SK-N-SH (cell line): ENCODE measurements around the gene TRMT112. TPM values are rescaled to one million over a fixed set of nuclear protein-coding genes. Genes with fewer than 3 reads are reported as not detected.

Source experiments
- CTCF ChIA-PET: fragments of 300-600, 350-600 bp; formaldehyde crosslinking; extraction: SDS; loops from one replicate; lab custom pipeline; 2021; lab: Yijun Ruan, JAX
- POLR2A ChIA-PET: fragments of 350-600 bp; sonication (Branson Sonifier 250); formaldehyde crosslinking; extraction: SDS; loops from one replicate; lab custom pipeline; 2020; ENCODE audit warnings: antibody characterized with exemption, inconsistent platforms; lab: Yijun Ruan, JAX
- DNase-seq: peaks from one replicate; pipeline ENCODE4 v3.0.0; 2012
- H2AFZ ChIP-seq: fragments of 200-600 bp; sonication (generic); 2 replicates; pipeline ENCODE4 v1.8.1; 2016; ENCODE audit warnings: antibody characterized with exemption, mild to moderate bottlenecking, low read depth
- H3F3A ChIP-seq: fragments of 200-600 bp; sonication (generic); replicated peaks from 2 replicates; pipeline ENCODE3; 2016; ENCODE audit warnings: antibody characterized with exemption, mild to moderate bottlenecking; ENCODE audit not compliant: insufficient read depth
- H3K27ac ChIP-seq, 2 experiments: fragments of 200-500 bp in 1 of 2; fragments of 200-600 bp in 1 of 2; sonication (Bioruptor generic) in 1 of 2; sonication (generic), shearing (Covaris generic) in 1 of 2; 2 replicates each; pipeline versions ENCODE4 v1.5.1 to v1.6.1; 2014 to 2016; ENCODE audit warnings: low read depth in 2 of 2, inconsistent platforms in 1 of 2, low read length in 1 of 2, mild to moderate bottlenecking in 1 of 2, mixed read lengths in 1 of 2
- H3K27me3 ChIP-seq: fragments of 200-600 bp; sonication (generic), shearing (Covaris generic); 2 replicates; pipeline ENCODE4 v1.6.1; 2016; ENCODE audit warnings: mixed run types; ENCODE audit not compliant: insufficient read depth
- H3K36me3 ChIP-seq, 2 experiments: fragments of 200-500 bp in 1 of 2; fragments of 200-600 bp in 1 of 2; sonication (Bioruptor generic) in 1 of 2; sonication (generic) in 1 of 2; replicated peaks in 1 of 2; 2 replicates each; pipeline versions ENCODE3 to v1.5.1; 2014 to 2016; ENCODE audit warnings: low read length in 1 of 2, mild to moderate bottlenecking in 1 of 2; ENCODE audit not compliant: insufficient read depth in 2 of 2, control insufficient read depth in 1 of 2
- H3K4me1 ChIP-seq, 2 experiments: fragments of 200-500 bp in 1 of 2; fragments of 200-600 bp in 1 of 2; sonication (Bioruptor generic) in 1 of 2; sonication (generic), shearing (Covaris generic) in 1 of 2; 2 replicates each; pipeline versions ENCODE4 v1.5.1 to v1.6.1; 2014 to 2016; ENCODE audit warnings: low read depth in 1 of 2, low read length in 1 of 2, mixed run types in 1 of 2; ENCODE audit not compliant: insufficient read depth in 2 of 2, control insufficient read depth in 1 of 2
- H3K4me2 ChIP-seq: fragments of 200-600 bp; sonication (generic), shearing (Covaris generic); 2 replicates; pipeline ENCODE4 v1.6.1; 2017; ENCODE audit warnings: mixed run types
- H3K4me3 ChIP-seq, 2 experiments: fragments of 200-500 bp in 1 of 2; fragments of 200-600 bp in 1 of 2; sonication (Bioruptor generic) in 1 of 2; sonication (generic), shearing (Covaris generic) in 1 of 2; 2 replicates each; pipeline versions ENCODE4 v1.5.1 to v1.8.1; 2014 to 2016; ENCODE audit warnings: low read depth in 2 of 2, inconsistent platforms in 1 of 2, low read length in 1 of 2, mild to moderate bottlenecking in 1 of 2, mixed read lengths in 1 of 2, moderate library complexity in 1 of 2
- H3K79me2 ChIP-seq: fragments of 200-600 bp; sonication (generic); 2 replicates; pipeline ENCODE4 v1.8.1; 2017; ENCODE audit warnings: mild to moderate bottlenecking; ENCODE audit not compliant: insufficient read depth
- H3K9ac ChIP-seq: fragments of 200-600 bp; sonication (generic); 2 replicates; pipeline ENCODE4 v1.6.1; 2017; ENCODE audit warnings: mixed run types
- H3K9me2 ChIP-seq: fragments of 200-600 bp; sonication (generic); 2 replicates; pipeline ENCODE4 v1.6.1; 2017; ENCODE audit warnings: mixed run types
- H3K9me3 ChIP-seq: fragments of 200-600 bp; sonication (generic); 2 replicates; pipeline ENCODE4 v1.6.1; 2017; ENCODE audit warnings: mixed run types, mild to moderate bottlenecking, moderate library complexity
- H4K20me1 ChIP-seq: fragments of 200-600 bp; sonication (generic); 2 replicates; pipeline ENCODE4 v1.6.1; 2017; ENCODE audit warnings: mild to moderate bottlenecking, mixed run types; ENCODE audit not compliant: insufficient read depth
- CHD2 ChIP-seq: fragments of 150-350 bp; IDR thresholded peaks from 2 replicates; pipeline ENCODE4 v1.6.1; 2018; ENCODE audit warnings: low read length; ENCODE audit not compliant: partially characterized antibody
- ELF1 ChIP-seq: IDR thresholded peaks from 2 replicates; pipeline ENCODE4 v1.4.0; 2012
- FOSL2 ChIP-seq: IDR thresholded peaks from 2 replicates; pipeline ENCODE4 v1.4.0; 2012; ENCODE audit warnings: low read depth, mild to moderate bottlenecking, moderate library complexity, borderline replicate concordance
- FOXJ3 ChIP-seq: sonication (generic); formaldehyde crosslinking; IDR thresholded peaks from 2 replicates; pipeline ENCODE4 v1.5.1; 2020; ENCODE audit warnings: mild to moderate bottlenecking, missing genetic modification reagents
- FOXM1 ChIP-seq: IDR thresholded peaks from 2 replicates; pipeline ENCODE4 v1.4.0; 2012; ENCODE audit warnings: low read depth, mild to moderate bottlenecking
- IRF3 ChIP-seq: fragments of 150-350 bp; IDR thresholded peaks from 2 replicates; pipeline ENCODE4 v1.6.1; 2016; ENCODE audit warnings: mild to moderate bottlenecking, low read depth, low read length
- MAX ChIP-seq: IDR thresholded peaks from 2 replicates; pipeline ENCODE4 v1.4.0; 2012; ENCODE audit warnings: low read depth
- MXI1 ChIP-seq: IDR thresholded peaks from 2 replicates; pipeline ENCODE4 v1.6.1; 2012; ENCODE audit warnings: mild to moderate bottlenecking, low read depth, low read length, improper control_type of control experiment
- NFIC ChIP-seq: IDR thresholded peaks from 2 replicates; pipeline ENCODE4 v1.4.0; 2012; ENCODE audit warnings: borderline replicate concordance
- RCOR1 ChIP-seq: fragments of 150-350 bp; IDR thresholded peaks from 2 replicates; pipeline ENCODE4 v1.6.1; 2017; ENCODE audit warnings: antibody characterized with exemption, low read length
- REST ChIP-seq: IDR thresholded peaks from 2 replicates; pipeline ENCODE4 v1.6.1; 2012; ENCODE audit warnings: mild to moderate bottlenecking, low read depth, low read length, moderate library complexity
- SIN3A ChIP-seq: IDR thresholded peaks from 2 replicates; pipeline ENCODE4 v1.6.1; 2012; ENCODE audit warnings: low read depth, mild to moderate bottlenecking, low read length, moderate library complexity, borderline replicate concordance
- TAF1 ChIP-seq: IDR thresholded peaks from 2 replicates; pipeline ENCODE4 v1.6.1; 2012; ENCODE audit warnings: low read depth, mild to moderate bottlenecking, low read length, moderate library complexity, borderline replicate concordance
- TCF12 ChIP-seq: IDR thresholded peaks from 2 replicates; pipeline ENCODE4 v1.4.0; 2012
- TEAD4 ChIP-seq: IDR thresholded peaks from 2 replicates; pipeline ENCODE4 v1.4.0; 2012; ENCODE audit warnings: mild to moderate bottlenecking, borderline replicate concordance; ENCODE audit not compliant: insufficient read depth
- USF1 ChIP-seq: IDR thresholded peaks from 2 replicates; pipeline ENCODE4 v1.4.0; 2012; ENCODE audit warnings: low read depth, borderline replicate concordance
- WGBS: methylation state at CpG from one replicate; pipeline ENCODE4 v1.1.6; 2017; ENCODE audit warnings: low lambda C conversion rate; 5-methylcytosine and 5-hydroxymethylcytosine counted together
- polyA plus RNA-seq, 3 experiments: library from polyadenylated mRNA; depleted of rRNA; stranded (reverse); fragments of >200 nt; gene quantifications; 2 replicates each; pipeline ENCODE4 v1.2.3, GENCODE V29; 2012
- TF ChIP-seq, protein P1 (sequence below): fragments of 150-350 bp; IDR thresholded peaks from 2 replicates; pipeline ENCODE4 v1.6.1; 2017; ENCODE audit warnings: antibody characterized with exemption, low read length, low read depth, borderline replicate concordance
- TF ChIP-seq, protein P2 (sequence below): IDR thresholded peaks from 2 replicates; pipeline ENCODE4; 2012

TRMT112 gene
- polyA plus RNA-seq, 1 of the 3 experiments (the other 2 are of a cell fraction), result 699 TPM

- 86% methylated on average over 14 of the region's 17 CpGs for WGBS
- peaks cover 10% of the 10 kb centered on the region for H3F3A ChIP-seq
- no peaks in the 10 kb centered on the region for H3K9me2 ChIP-seq
- CTCF ChIA-PET, result interaction anchor here (0.7 to 7.6 kb wide), 4 partner anchors 14 to 78 kb away, joined by 3 to 139 read pairs (median 6); partner anchors contain the start of genes CATSPERZ, ESRRA, KCNK4 and PRDX5
- H3K9ac ChIP-seq, result no peak overlapping the region
- H3K4me2 ChIP-seq, result no peak overlapping the region
- TF ChIP-seq TEAD4 (no peak), FOXJ3 (CRISPR knock-in tag) (no peak), SIN3A (no peak), NFIC (no peak), TAF1 (no peak), ELF1 (no peak), RCOR1 (no peak), FOXM1 (no peak), CHD2 (no peak)
- TF ChIP-seq, protein P1, sequence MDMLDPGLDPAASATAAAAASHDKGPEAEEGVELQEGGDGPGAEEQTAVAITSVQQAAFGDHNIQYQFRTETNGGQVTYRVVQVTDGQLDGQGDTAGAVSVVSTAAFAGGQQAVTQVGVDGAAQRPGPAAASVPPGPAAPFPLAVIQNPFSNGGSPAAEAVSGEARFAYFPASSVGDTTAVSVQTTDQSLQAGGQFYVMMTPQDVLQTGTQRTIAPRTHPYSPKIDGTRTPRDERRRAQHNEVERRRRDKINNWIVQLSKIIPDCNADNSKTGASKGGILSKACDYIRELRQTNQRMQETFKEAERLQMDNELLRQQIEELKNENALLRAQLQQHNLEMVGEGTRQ, result no peak
- H4K20me1 ChIP-seq, result no peaks in the 10 kb centered on the region
- no peak overlapping the region for H3K27ac ChIP-seq
- H3K4me1 ChIP-seq, result peaks cover 0 to 8% of the 10 kb centered on the region in 2 experiments; a peak in 1 of 4 replicates
- no peaks in the 10 kb centered on the region for H3K9me3 ChIP-seq
- peaks cover 17% of the 10 kb centered on the region for H3K79me2 ChIP-seq
- peaks cover 3 to 22% of the 10 kb centered on the region in 2 experiments for H3K36me3 ChIP-seq
- H3K27me3 ChIP-seq, result no peaks in the 10 kb centered on the region
- no peak overlapping the region for H3K4me3 ChIP-seq
- POLR2A ChIA-PET, result interaction anchor here (0.6 to 1.1 kb wide), 2 partner anchors 8 to 12 kb away, joined by 3 to 4 read pairs; no protein-coding TSS in a partner anchor
- H2AFZ ChIP-seq, result no peak overlapping the region
- no peak for DNase-seq
Measured at GRCh38 chr11:64276653-64277431, 40.5 kb downstream of the TRMT112 start.

GRCh38 chr11:64275841-64276240 is 41.5 kb downstream of the TRMT112 start:
- CTCF ChIA-PET, result interaction anchor here (7.6 kb wide), 1 partner anchor 27 kb away, joined by 139 read pairs; the partner anchor contains the start of genes CATSPERZ and ESRRA
- Histone ChIP-seq H3K9ac (no peak overlapping the region), H4K20me1 (no peaks in the 10 kb centered on the region), H3K9me3 (no peaks in the 10 kb centered on the region), H3K4me2 (no peak overlapping the region), H3F3A (peaks cover 16% of the 10 kb centered on the region), H3K4me3 (no peak overlapping the region), H2AFZ (no peak overlapping the region), H3K27ac (no peak overlapping the region), H3K4me1 (peaks cover 0 to 8% of the 10 kb centered on the region in 2 experiments; a peak in 1 of 4 replicates), H3K9me2 (no peaks in the 10 kb centered on the region), H3K27me3 (no peaks in the 10 kb centered on the region), H3K36me3 (peaks cover 3 to 22% of the 10 kb centered on the region in 2 experiments), H3K79me2 (peaks cover 22% of the 10 kb centered on the region)
- no peak for DNase-seq
- WGBS, result 85% methylated on average over 2 of the region's 2 CpGs
- POLR2A ChIA-PET, result interaction anchor here (0.6 kb wide), 1 partner anchor 9 kb away, joined by 3 read pairs; no protein-coding TSS in a partner anchor
- TF ChIP-seq REST, result no peak
- no peak for TF ChIP-seq MAX
- TF ChIP-seq TCF12, result no peak
- TF ChIP-seq FOXJ3 (CRISPR knock-in tag), result no peak
- no peak for TF ChIP-seq ELF1
- TF ChIP-seq IRF3, result no peak
- TF ChIP-seq MXI1, result no peak
- TF ChIP-seq, protein P2, sequence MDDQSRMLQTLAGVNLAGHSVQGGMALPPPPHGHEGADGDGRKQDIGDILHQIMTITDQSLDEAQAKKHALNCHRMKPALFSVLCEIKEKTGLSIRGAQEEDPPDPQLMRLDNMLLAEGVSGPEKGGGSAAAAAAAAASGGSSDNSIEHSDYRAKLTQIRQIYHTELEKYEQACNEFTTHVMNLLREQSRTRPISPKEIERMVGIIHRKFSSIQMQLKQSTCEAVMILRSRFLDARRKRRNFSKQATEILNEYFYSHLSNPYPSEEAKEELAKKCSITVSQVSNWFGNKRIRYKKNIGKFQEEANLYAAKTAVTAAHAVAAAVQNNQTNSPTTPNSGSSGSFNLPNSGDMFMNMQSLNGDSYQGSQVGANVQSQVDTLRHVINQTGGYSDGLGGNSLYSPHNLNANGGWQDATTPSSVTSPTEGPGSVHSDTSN, result no peak
- TF ChIP-seq RCOR1, result no peak
- no peak for TF ChIP-seq USF1
- no peak for TF ChIP-seq FOSL2
